DOHH2 (cell line): ENCODE data around the gene LSM14B.

ENCODE experiments used
- EZH2phosphoT487 ChIP-seq: fragments of 200-600 bp; sonication (generic); IDR thresholded peaks from 2 replicates; pipeline ENCODE4 v1.6.1; 2017; ENCODE audit warnings: borderline replicate concordance, mild to moderate bottlenecking, antibody characterized with exemption, low read length, moderate library complexity, mixed read lengths
- TF ChIP-seq, protein P1 (sequence below): fragments of 200-600 bp; sonication (generic); IDR thresholded peaks from one replicate; pipeline ENCODE4 v1.5.1; 2014; ENCODE audit warnings: antibody characterized with exemption, mild to moderate bottlenecking, low read depth, low read length; ENCODE audit not compliant: poor library complexity, severe bottlenecking

DNA sequence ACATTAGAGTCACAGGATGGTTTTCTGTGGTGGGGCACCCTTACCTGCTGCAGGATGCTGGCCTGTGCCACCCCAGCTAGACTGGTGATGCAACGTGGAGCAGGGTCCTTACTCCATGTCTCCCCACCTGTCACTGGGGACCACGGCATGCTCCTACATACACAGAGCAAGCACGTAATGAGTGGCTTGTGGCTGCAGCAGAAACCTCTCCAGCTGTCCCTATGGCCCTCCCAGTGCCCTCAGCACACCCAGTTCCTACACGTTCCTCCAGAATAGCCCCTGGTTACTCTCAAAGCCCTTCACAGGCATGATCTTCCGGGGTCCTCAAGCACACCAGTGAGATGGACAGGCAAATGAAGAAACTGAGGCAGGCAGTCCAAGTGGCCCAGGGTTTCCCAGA lies 3.2 kb upstream of the LSM14B start:
- TF ChIP-seq, protein P1, sequence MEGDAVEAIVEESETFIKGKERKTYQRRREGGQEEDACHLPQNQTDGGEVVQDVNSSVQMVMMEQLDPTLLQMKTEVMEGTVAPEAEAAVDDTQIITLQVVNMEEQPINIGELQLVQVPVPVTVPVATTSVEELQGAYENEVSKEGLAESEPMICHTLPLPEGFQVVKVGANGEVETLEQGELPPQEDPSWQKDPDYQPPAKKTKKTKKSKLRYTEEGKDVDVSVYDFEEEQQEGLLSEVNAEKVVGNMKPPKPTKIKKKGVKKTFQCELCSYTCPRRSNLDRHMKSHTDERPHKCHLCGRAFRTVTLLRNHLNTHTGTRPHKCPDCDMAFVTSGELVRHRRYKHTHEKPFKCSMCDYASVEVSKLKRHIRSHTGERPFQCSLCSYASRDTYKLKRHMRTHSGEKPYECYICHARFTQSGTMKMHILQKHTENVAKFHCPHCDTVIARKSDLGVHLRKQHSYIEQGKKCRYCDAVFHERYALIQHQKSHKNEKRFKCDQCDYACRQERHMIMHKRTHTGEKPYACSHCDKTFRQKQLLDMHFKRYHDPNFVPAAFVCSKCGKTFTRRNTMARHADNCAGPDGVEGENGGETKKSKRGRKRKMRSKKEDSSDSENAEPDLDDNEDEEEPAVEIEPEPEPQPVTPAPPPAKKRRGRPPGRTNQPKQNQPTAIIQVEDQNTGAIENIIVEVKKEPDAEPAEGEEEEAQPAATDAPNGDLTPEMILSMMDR, result no peak
- no peak for TF ChIP-seq EZH2phosphoT487
